KMS-11 (cell line): ENCODE results near the gene SEZ6.

Experiments used
- H2AFZ ChIP-seq: fragments of 200-600 bp; sonication (generic); 2 replicates; pipeline ENCODE4 v1.6.1; 2016; ENCODE audit warnings: antibody characterized with exemption, mixed run types, low read depth
- H3K27ac ChIP-seq: fragments of 200-600 bp; sonication (generic); 2 replicates; pipeline ENCODE4 v1.6.1; 2016; ENCODE audit warnings: mild to moderate bottlenecking, mixed run types
- H3K27me3 ChIP-seq: fragments of 200-600 bp; sonication (generic); 2 replicates; pipeline ENCODE4 v1.6.1; 2017; ENCODE audit warnings: mild to moderate bottlenecking, low read depth, mixed run types, moderate library complexity; ENCODE audit not compliant: insufficient read depth
- H3K36me3 ChIP-seq: fragments of 200-600 bp; sonication (generic); 2 replicates; pipeline ENCODE4 v1.6.1; 2017; ENCODE audit warnings: mild to moderate bottlenecking, mixed run types; ENCODE audit not compliant: insufficient read depth
- H3K4me1 ChIP-seq: fragments of 200-600 bp; sonication (generic); 2 replicates; pipeline ENCODE4 v1.6.1; 2016; ENCODE audit warnings: mild to moderate bottlenecking, low read depth, mixed run types; ENCODE audit not compliant: poor library complexity, severe bottlenecking
- H3K4me2 ChIP-seq: fragments of 200-600 bp; sonication (generic); 2 replicates; pipeline ENCODE4 v1.7.0; 2016; ENCODE audit warnings: mild to moderate bottlenecking, mixed run types
- H3K4me3 ChIP-seq: fragments of 200-600 bp; sonication (generic); IDR thresholded peaks from 2 replicates; pipeline ENCODE4 v1.6.1; 2017; ENCODE audit warnings: low read depth, low read length, mixed read lengths; ENCODE audit not compliant: insufficient read depth
- H3K79me2 ChIP-seq: fragments of 200-600 bp; sonication (generic); 2 replicates; pipeline ENCODE4 v1.6.1; 2016; ENCODE audit warnings: low read depth, mixed run types; ENCODE audit not compliant: insufficient read depth
- H3K9ac ChIP-seq: fragments of 200-600 bp; sonication (generic); 2 replicates; pipeline ENCODE4 v1.6.1; 2016; ENCODE audit warnings: mild to moderate bottlenecking, mixed run types
- H4K20me1 ChIP-seq: fragments of 200-600 bp; sonication (generic); 2 replicates; pipeline ENCODE4 v1.6.1; 2016; ENCODE audit warnings: mild to moderate bottlenecking, mixed run types; ENCODE audit not compliant: insufficient read depth
- TF ChIP-seq, protein P1 (sequence below): fragments of 200-600 bp; sonication (generic); conservative IDR thresholded peaks from 2 replicates; pipeline ENCODE4 v1.6.1; 2017; ENCODE audit warnings: low read depth, mild to moderate bottlenecking, antibody characterized with exemption, low read length, moderate library complexity, mixed read lengths

SEZ6 gene

DNA sequence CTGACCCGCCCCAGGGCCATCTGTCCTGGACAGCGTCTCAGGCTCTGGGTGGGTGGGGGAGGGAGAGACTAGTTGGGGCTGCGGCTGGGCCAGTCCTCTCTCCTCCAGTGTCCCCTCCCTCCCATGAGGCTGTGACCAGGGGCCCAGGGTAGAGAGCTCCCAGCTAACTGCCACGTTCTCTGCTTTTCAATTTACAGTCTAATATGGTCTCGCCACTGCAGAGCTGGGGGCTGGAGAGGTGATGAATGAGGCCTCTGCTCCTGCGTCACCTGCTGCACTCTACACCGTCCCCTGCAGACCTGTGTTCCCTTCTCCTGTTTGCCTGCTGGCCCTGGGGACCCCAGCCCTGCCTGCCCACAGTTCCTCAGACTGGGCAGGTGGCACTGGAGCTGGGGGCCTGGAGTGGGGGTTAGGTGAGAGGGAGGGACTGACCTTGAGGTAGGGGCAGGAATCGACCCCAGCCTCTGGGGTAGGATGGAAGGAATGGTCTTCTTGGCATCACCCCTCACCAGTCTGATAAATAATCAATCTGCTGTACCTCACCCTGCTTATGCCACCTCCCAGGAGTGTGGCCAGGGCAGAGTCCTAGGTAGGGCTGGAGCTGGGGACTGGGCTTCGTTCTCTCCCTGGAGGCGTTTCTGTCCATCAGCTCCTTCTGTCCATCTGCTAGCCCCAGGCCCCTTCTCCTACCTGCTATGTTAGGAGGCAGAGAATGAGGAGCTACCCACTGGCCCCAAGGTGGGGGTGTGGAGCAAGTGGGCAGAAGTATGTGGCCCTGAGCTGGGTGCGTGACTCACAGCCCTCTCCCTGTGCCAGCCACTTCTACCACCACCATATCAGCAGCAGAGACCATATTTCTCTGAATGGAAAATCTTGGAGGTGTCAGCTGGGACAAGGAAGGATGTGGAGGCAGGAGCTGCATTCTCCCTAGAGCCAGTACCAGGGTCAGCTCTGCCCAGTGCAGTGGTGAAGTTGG lies 12.9 kb downstream of the SEZ6 start:
- H3K4me1 ChIP-seq = no peaks in the 10 kb centered on the region
- H3K4me3 ChIP-seq = no peak overlapping the region
- no peaks in the 10 kb centered on the region for H4K20me1 ChIP-seq
- H2AFZ ChIP-seq = no peak overlapping the region
- H3K4me2 ChIP-seq = no peak overlapping the region
- peaks cover 43% of the 10 kb centered on the region for H3K27me3 ChIP-seq
- H3K9ac ChIP-seq = no peak overlapping the region
- H3K79me2 ChIP-seq = no peaks in the 10 kb centered on the region
- H3K36me3 ChIP-seq = no peaks in the 10 kb centered on the region
- TF ChIP-seq, protein P1, sequence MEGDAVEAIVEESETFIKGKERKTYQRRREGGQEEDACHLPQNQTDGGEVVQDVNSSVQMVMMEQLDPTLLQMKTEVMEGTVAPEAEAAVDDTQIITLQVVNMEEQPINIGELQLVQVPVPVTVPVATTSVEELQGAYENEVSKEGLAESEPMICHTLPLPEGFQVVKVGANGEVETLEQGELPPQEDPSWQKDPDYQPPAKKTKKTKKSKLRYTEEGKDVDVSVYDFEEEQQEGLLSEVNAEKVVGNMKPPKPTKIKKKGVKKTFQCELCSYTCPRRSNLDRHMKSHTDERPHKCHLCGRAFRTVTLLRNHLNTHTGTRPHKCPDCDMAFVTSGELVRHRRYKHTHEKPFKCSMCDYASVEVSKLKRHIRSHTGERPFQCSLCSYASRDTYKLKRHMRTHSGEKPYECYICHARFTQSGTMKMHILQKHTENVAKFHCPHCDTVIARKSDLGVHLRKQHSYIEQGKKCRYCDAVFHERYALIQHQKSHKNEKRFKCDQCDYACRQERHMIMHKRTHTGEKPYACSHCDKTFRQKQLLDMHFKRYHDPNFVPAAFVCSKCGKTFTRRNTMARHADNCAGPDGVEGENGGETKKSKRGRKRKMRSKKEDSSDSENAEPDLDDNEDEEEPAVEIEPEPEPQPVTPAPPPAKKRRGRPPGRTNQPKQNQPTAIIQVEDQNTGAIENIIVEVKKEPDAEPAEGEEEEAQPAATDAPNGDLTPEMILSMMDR = no peak
- no peak overlapping the region for H3K27ac ChIP-seq

DNA sequence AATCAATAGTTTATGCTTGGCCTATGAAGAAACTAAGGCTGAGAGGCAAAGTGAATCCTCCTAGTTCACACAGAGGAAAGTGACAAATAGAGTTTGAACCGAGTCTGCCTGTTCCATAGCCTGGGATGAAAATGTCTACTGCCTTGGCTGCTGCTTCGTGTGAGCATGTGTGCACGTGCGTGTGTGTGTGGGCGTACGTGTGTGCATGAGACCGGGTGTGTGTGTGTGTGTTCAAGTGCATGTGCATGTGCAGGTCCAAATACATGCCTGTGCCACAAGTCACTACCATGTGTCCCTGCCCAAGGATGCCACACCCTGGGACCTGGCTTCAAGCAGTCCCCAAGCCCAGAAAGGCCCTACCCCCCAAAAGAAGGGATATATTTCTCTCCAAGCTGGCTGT lies 13.6 kb downstream of the SEZ6 start:
- Histone ChIP-seq H3K27me3 (peaks cover 46% of the 10 kb centered on the region), H3K27ac (no peak overlapping the region), H3K9ac (no peak overlapping the region)

DNA sequence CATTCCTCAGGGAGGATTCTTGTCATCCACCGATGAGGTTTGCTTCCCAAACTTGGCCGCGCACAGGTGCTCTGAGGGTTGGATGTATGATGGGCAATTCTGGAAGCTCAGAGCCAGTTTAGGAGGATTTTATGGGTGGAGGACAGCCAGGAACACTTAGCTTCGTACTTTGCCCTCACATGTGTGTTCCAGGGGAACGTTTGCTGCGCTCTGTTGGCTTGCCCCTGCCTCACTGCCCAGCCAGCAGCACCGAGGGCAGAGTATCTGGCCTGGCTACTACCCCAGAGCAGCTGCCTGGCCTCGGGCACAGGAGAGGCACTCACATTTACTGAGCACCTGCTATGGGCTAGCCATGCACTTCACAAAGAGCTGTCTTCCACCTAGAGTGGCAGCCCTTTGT lies 14.1 kb downstream of the SEZ6 start:
- Histone ChIP-seq H3K4me3 (no peak overlapping the region), H3K27ac (no peak overlapping the region), H4K20me1 (no peaks in the 10 kb centered on the region), H3K4me1 (no peaks in the 10 kb centered on the region), H3K4me2 (no peak overlapping the region), H2AFZ (no peak overlapping the region), H3K9ac (no peak overlapping the region), H3K27me3 (peaks cover 45% of the 10 kb centered on the region), H3K79me2 (no peaks in the 10 kb centered on the region), H3K36me3 (no peaks in the 10 kb centered on the region)
- TF ChIP-seq, protein P1 = no peak

More for the DNA sequence above, 13.6 kb downstream of the SEZ6 start:
- Histone ChIP-seq H3K4me3 (no peak overlapping the region), H3K79me2 (no peaks in the 10 kb centered on the region), H3K36me3 (no peaks in the 10 kb centered on the region), H2AFZ (no peak overlapping the region), H3K4me1 (no peaks in the 10 kb centered on the region), H3K4me2 (no peak overlapping the region), H4K20me1 (no peaks in the 10 kb centered on the region)
- TF ChIP-seq, protein P1 = no peak

DNA sequence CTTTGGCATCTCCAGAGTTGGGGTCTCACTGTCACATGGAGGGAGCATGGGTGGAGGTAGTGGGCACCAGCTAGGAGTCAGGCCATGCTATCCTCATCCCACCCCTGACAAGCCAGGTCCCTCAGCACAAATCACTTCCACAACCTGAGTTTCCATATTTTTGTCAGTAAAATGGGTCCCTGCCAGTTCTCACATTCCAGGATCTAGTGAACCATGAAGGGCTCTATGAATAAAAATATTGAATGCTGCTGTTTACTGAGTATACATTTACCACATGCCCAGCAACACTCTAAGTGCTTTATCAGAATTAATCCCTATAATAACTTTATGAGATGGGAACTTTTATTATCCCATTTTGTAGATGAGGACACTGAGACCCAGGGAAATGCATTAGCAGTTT lies 16.8 kb downstream of the SEZ6 start:
- Histone ChIP-seq H3K36me3 (no peaks in the 10 kb centered on the region), H4K20me1 (no peaks in the 10 kb centered on the region), H3K9ac (no peak overlapping the region), H3K4me2 (no peak overlapping the region), H3K27me3 (peaks cover 59% of the 10 kb centered on the region), H3K4me1 (no peaks in the 10 kb centered on the region), H3K27ac (no peak overlapping the region), H2AFZ (no peak overlapping the region), H3K79me2 (no peaks in the 10 kb centered on the region), H3K4me3 (no peak overlapping the region)
- TF ChIP-seq, protein P1 = no peak
